Stimulated activated CD8-positive, alpha-beta memory T cell treated with anti-CD3 and anti-CD28 coated beads, Interleukin-4, amount 100 ng/mL, for 4 hours (primary cell): ENCODE measurements around the gene PPP3CA.
"Not testable (repeated sequence)": the region's sequence is repeated elsewhere in the genome, so short reads cannot be mapped to it uniquely, and the experiment has no call there.

Experiments
- DNase-seq, 2 donors: peaks; one replicate each; pipeline ENCODE4 v3.0.0-alpha.2; 2020; ENCODE audit warnings: low read depth in 2 of 2, low spot score in 1 of 2

The PPP3CA gene

DNA sequence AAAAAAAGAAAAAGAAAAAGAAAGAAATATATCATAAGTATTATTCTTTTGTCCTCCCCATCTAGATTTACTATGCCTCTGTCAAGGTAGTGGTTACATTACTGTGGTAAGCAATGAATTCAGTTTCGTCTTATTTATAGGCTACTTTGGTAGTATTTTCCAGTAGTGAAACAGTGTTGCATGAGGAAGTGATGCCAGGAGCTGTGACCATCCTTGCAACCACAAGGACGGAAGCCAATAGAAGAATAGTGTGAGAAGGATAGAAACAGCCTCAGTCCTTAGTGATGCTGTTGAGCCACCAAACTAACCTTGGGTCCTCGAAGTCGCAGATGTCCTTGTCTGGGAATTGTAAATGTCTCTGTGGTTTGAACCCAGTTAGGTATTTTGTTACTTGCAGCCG is 328.5 kb downstream of the PPP3CA start:
- DNase-seq = no peak

GRCh38 chr4:101014417-101014816 is 332.9 kb downstream of the PPP3CA start:
- no peak for DNase-seq

- DNase-seq = no peak
These were observed 336.3 kb downstream of the PPP3CA start for GRCh38 chr4:101010987-101011386.

GRCh38 chr4:101009471-101009870 is 337.9 kb downstream of the PPP3CA start:
- DNase-seq = no peak

DNA sequence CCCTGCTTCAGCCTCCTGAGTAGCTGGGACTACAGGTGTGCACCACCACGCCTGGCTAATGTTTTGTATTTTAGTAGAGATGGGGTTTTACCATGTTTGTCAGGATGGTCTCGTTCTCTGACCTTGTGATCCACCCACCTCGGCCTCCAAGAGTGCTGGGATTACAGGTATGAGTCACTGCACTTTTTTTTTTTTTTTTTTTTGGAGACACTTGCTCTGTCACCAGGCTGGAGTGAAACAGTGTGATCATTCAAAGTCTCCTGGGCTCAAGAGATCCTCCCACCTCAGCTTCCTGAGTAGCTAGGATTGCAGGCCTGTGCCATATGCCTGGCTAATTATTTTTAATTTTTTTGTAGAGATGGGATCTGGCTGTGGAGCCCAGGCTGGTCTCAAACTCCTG is 338.8 kb downstream of the PPP3CA start:
- DNase-seq = no peak

GRCh38 chr4:101005659-101006058 is 341.7 kb downstream of the PPP3CA start:
- DNase-seq = no peak

DNA sequence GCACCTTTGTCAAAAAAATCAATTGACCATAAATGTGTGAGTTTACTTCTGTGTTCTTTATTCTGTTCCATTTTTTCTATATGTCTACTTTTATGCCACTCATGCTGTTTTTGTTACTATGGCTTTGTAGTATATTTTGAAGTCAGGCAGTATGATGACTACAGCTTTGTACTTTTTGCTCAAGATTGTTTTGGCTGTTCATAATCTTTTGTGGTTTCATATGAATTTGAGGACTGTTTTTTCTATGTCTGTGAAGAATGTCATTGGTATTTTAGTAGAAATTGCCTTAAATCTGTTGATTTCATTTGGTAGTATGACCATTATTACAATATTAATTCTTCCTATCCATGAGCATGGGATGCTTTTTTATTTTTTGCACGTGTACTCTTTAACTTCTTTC is 346.8 kb downstream of the PPP3CA start:
- DNase-seq = no peak

DNA sequence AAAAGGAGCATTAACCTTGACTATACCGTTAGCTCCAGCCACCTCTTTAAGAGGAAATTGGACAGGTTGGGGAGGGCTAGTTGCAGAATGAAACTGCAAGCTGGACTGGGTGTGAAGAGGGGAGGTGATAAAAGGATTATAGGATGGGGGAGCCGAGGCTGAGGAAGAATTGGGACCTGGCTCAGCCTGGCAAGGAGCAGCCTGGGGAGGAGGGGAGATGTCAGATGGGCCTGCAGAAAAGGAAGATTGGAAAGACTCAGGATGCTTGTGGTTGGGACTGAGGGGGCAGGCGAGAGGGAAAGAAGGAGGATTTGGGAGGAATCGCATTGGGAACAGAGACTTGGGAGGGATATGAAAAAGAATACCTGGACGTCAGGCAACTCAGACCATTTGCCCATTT is 351.7 kb downstream of the PPP3CA start:
- no peak for DNase-seq

- not testable (repeated sequence) for DNase-seq
These were observed 352.3 kb downstream of the PPP3CA start for GRCh38 chr4:100995002-100995401.

- DNase-seq = not testable (repeated sequence)
These were observed 355.8 kb downstream of the PPP3CA start for GRCh38 chr4:100991332-100992069.

- DNase-seq = no peak
These were observed 357.9 kb downstream of the PPP3CA start for GRCh38 chr4:100989401-100989800.

- no peak for DNase-seq
These were observed 358.4 kb downstream of the PPP3CA start for GRCh38 chr4:100988876-100989275.

DNA sequence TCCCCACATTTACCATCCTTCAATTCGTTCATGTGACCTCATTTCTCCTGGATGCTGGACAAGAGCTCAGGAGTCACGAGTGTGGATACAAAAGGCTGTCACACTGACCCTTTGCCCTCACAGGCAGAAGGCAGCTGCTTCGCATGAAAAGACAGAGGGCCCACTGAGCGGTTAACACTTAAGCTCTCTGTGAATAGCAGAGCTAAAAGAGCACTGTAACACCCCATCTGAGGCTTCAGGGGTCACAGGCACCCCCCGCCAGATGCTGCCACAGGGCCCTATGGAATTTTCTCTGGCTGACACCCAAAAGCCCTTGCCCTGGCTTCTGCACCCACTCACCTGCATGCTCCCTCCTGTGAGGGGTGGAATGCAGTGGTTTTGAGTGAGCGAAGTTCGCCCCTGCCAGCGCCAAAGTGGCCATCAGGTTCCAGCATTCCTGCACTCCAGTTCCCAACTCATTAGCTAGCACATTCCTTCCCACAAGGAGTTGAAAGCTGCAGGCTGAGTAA is 360.9 kb downstream of the PPP3CA start:
- no peak for DNase-seq

GRCh38 chr4:100985576-100985975 is 361.8 kb downstream of the PPP3CA start:
- no peak for DNase-seq

DNA sequence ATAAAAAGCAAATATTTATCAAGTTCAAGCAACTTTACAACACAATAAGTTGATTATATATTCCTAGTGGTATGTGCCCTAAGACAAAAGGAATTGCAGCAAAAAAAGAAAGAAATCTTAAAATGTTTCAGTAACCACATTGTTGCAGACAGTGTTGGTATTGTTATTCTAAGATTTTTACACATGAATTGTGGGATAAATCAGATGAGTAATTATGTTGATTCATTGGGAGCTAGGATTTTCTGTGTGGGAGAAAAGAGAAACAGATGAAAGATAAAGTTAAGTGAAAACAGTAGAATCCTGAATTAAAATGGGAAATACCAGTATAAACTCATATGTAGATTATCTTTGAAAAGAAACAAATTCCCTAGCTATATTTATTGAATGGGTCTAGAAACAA is 362.4 kb downstream of the PPP3CA start:
- no peak for DNase-seq

DNA sequence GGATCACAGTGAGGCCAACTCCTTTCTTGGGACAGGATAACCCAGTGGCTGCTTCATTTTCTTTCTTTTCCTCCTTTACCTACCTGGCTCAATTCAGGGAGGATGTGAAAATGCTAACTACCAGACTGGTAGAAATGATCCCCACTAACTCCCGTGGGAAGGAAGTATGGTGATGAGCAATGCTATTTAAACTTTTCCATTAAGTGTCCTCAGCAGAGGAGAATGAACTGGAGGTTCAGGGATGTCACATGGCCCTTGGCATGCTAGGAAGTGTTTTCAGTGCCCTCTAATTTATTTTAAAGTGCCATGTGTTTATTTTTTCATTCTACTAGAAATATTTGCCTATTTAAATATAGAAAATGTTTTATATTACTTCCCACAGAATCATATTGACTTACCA is 363.9 kb downstream of the PPP3CA start:
- no peak for DNase-seq

DNA sequence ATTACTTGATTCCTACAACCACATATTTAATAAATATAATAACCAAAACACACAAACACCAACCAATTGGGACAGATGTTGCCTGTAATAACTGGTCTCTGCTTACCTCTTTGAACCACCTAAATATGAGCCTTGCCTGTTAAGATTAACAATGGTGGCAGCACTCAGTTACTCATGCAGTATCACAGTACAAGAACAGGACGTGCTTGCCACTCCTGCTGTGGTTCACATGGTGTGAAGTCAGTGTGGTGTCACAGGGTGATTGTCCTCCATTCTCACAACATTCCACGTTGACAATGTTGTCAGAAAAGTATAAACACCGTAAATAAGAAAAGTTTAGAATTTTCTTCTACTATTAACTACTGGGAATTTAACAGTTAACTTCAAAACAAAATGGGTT is 365.0 kb downstream of the PPP3CA start:
- no peak for DNase-seq

GRCh38 chr4:100981447-100982204 is 365.7 kb downstream of the PPP3CA start:
- no peak for DNase-seq

DNA sequence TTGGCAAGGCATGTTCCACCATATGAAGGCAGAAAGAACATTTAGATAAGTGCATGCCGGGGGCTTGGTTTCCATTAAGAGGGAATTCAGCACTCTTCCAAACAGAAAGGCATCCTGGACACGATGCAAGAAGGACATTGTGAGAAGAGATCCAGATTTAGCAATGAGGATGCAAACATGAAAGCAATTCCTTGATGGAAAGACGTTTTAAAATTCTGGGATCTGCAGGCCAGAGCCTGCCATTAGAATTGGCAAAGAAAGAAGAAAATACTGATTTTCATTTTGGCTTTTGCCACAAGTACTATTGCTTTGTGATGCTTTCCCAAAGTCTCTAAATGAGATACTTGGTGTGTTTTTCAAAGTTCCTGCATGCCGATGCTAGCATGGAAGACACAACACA is 367.6 kb downstream of the PPP3CA start:
- DNase-seq = no peak

DNA sequence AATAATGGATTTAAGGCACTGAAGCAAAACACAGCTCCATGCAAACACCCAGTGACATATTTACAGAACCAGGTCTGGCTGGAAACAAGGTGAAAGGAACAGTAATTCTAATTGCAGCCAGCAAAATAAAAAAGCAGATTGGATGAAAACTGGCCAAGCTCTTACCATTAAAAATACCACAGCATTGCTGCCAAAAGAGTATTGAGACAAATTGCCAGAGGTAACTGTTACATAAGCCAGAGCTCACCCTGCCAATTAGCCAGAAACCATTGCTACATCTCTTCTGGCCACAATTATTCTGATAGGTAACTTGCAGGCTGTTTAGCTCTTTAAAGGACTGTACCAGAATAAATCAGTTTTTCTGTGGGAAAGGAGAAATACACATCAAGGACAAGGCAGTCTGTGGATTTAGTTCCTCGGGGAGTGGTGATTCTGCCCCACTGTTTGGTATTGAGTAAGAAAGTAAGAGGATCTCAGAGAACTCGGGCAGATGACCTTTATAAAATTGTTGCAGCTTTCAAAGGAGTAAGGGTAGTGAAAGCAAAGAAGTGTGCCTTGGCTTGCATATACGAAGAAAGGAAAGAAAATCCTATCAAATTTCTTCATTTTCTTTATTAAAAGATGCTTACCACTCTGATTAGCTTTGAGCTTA is 369.5 kb downstream of the PPP3CA start:
- no peak for DNase-seq

DNA sequence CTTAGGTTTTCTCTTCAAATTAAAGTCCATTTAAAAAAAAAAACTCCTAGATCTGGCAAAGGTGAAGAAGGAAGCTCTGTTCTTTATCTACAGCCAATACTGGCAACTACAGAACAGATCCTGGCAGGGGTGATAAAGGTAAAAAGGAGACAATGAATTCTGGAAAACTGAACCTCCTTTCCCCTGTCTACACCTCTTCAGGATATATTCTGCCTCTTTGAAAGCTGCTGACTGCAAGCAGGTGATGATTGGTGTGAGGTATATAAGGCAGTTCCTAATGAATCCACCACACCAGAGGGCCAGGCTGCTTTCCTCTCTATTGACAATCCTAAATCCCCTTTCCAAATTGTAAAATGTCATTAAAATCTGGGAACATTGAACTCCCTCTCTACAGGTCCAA is 370.1 kb downstream of the PPP3CA start:
- no peak for DNase-seq
